GM21619 (cell line): ENCODE measurements around the gene ACOXL.

Experiments
- ATAC-seq: cut with Tn5 transposase; IDR thresholded peaks from one replicate; pipeline ENCODE4 v1.9.1; 2021; ENCODE audit not compliant: unreplicated experiment

Gene ACOXL

DNA sequence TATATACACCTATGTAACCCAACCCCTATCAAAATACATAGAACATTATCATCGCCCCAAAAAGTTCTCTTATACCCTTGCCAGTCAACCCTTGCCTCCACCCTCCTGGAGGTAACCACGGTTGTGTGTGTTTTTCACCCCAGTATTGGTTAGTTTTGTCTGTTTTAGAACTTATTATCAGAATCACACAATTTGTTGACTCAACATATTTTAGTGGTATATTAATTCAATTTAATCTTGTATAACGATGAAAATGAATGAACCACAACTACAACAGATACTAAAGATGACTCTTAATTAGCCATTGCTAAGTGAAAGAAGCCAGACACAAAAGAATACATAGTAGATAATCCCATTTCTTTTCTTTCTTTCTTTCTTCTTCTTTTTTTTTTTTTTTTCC is 19.3 kb downstream of the ACOXL start:
- no peak for ATAC-seq

DNA sequence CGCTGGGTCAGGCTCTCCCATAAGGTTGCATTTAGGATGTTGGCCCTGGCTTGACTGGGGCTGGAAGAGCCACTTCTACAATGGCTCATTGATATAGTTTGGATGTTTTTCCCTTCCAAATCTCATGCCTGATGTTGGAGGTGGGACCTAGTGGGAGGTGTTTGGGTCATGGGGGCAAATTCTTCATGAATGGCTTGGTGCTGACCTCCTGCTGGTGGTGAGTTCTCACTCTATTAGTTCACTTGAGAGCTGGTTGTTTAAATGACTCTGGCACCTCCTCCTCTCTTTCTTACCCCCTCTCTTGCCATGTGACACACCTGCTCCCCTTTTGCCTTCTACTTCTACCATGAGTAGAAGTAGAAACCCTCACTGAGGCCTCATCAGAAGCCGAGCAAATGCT is 20.5 kb downstream of the ACOXL start:
- no peak for ATAC-seq

GRCh38 chr2:110755491-110756078 is 23.2 kb downstream of the ACOXL start:
- ATAC-seq = no peak

GRCh38 chr2:110759411-110759810 is 27.0 kb downstream of the ACOXL start:
- no peak for ATAC-seq

- ATAC-seq = no peak
Measured at GRCh38 chr2:110764931-110765330, 32.6 kb downstream of the ACOXL start.

DNA sequence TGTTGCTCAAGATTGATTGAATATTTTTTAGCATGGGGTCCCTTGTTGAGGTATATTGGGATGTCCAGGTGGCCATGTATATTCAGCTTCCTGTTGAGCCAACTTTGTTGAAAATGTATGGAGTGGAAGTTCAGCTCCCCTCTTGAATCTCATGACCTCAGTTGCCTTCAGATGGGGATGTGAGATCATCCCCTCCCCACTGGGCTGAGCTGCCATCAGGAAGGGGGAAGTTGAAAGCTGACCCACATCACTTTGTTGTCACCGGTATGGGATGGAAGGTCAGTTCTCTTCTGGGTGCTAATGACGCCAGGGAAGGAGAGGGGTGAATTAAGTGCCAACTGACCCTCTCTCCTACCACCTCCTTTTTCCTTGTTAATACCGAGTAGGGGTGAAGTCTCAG is 33.9 kb downstream of the ACOXL start:
- ATAC-seq = no peak

DNA sequence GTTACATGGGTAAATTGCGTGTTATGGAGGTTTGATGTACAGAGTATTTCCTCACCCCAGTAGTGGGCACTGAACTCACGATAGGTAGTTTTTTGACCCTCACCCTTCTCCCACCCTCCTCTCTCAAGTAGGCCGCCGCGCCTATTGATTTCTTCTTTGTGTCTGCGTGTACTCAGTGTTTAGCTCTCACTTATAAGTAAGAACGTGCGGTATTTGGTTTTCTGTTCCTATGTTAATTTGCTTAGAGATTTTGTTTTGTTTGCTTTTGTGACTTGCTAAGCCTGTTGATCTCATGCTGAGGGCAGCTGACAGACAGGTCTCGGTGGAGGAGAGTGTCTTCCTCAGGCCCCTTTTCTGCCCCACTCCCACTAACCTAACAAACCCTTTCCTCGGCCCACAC is 36.2 kb downstream of the ACOXL start:
- ATAC-seq = no peak

- ATAC-seq = no peak
Measured at GRCh38 chr2:110770404-110770958, 38.1 kb downstream of the ACOXL start.

GRCh38 chr2:110770959-110771431 is 38.6 kb downstream of the ACOXL start:
- no peak for ATAC-seq

DNA sequence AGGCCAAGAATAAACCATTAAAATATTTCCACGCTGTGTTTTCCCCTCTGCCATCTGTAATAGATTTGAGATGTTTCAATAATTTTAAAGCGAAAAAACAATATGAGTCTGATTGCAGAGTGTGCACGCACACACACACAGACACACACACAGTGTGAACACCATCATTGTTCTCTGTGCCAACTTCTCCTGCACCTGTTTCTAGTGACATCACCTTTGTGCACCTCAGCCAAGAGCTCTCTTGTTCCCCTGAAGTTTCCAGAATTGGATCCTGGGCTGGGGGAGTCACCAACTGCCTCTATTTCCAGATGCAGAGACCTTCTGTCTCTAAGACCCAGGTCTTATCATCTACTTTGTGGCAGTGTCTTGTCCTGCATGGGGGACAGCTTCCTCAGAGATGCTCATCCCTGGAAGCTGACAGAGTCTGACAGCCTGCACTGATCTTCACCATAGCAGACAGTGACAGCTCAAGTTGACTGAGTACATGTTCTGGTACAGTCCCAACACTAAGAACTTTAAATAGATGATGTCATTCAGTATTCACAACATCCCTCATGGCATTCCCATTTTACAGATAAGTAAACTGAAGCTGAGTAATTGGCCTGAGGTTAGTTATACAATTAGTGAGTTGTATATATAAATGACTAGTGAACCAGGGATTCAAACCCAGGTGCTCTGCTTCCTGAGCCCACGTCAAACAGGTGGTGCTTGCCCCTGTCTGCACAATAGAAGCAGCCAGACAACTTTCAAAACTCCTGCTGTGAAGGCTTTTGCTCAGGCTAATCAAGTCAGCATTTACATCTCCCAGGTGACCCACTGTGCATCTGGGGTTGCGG is 39.4 kb downstream of the ACOXL start:
- ATAC-seq = no peak

DNA sequence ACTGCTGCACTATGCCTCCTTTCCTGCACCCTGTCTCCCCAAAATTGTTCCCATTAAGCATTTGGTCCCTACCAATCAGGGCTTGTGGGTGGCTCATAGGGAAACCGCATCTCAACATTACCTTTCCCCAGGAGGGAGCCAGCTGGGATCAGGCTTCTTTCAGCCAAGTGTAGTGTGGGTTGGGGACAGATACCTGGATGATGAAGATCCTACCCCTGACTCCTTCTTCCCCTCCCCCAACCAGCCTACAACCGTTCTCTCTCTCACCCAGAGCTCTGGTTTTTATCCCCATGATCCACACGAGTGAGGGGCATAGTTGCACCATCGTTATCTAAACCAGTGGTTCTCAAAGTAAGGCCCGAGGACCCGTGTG is 40.0 kb downstream of the ACOXL start:
- no peak for ATAC-seq

DNA sequence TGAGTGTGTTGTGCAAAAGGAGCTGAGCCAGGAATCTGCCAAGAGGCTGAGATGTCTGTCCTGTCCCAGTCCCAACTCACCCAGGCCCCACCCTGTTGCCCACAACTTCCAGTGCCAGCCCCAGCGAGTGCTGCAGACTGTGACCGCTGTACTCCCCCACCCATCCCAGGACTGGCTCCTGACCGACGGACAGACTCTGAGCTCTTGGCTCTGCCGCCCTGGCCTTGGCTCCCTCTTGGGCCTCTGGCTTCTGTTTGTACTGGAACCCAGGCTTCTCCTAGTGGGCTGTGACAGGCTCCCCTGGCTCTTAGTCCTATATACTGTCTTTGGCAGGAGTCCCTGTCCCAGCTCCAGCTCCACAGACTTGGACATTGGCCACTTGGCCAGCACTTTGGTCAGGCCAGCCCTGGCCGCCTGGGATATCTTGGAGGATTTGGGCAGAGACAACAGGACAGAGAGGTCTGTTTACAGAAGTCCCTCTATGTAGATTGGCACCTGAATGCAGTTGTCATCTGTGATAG is 41.1 kb downstream of the ACOXL start:
- no peak for ATAC-seq

GRCh38 chr2:110774701-110775100 is 42.3 kb downstream of the ACOXL start:
- ATAC-seq = no peak

GRCh38 chr2:110777531-110778311 is 45.3 kb downstream of the ACOXL start:
- no peak for ATAC-seq

DNA sequence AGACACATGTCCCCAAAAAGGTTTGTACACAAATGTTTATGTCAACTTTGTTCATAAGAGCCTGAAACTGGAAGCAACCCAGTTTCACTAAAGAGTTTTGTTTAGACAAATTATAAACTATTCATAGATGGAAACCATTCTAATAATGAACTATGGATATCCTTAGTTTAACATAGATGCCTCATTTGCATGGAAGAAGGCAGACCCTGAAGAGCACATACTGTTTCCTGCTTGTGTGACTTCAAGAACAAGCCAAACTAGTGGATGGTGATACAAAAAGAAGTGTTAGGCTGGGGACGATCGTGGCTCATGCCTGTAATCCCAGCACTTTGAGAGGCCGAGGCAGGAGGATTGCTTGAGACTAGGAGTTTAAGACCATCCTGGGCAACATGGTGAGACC is 48.1 kb downstream of the ACOXL start:
- peak; percentile 76 for ATAC-seq

- ATAC-seq = no peak
Measured at GRCh38 chr2:110783196-110783873, 51.0 kb downstream of the ACOXL start.

- ATAC-seq = no peak
Measured at GRCh38 chr2:110784047-110784631, 51.8 kb downstream of the ACOXL start.

DNA sequence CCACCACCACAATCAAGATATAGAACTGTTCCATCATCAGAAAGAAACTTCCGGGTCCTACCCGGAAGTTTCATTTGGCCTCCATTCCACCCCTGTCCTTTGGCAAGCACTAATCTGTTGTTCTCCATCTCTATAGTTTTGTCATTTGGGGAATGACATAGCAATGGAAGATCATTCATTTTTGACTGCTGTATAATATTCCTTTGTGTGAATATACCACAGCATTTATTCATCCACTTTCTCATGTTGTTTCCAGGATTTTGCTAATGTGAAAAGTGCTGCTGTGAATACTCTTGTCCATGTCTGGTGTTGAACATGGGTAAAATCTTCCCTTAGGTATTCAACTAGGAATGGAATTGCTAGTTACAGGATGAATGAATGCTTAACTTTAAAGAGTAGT is 53.1 kb downstream of the ACOXL start:
- no peak for ATAC-seq

- no peak for ATAC-seq
Measured at GRCh38 chr2:110788976-110789375, 56.6 kb downstream of the ACOXL start.

GRCh38 chr2:110789706-110790105 is 57.3 kb downstream of the ACOXL start:
- no peak for ATAC-seq
